Natural killer cell treated with Interleukin-12 subunit alpha and Interleukin-12 subunit beta and Interleukin-15 and Interleukin-18, amount 100 ng/mL, for 72 hours (primary cell): ENCODE measurements around the gene KPNA6. TPM values are rescaled to one million over a fixed set of nuclear protein-coding genes. Genes with fewer than 3 reads are reported as not detected.

Experiments
- total RNA-seq, 2 donors: library from RNA; stranded (reverse); gene quantifications; one replicate each; pipeline ENCODE4 v1.2.3, GENCODE V29; 2022

KPNA6 gene
- total RNA-seq, 2 donors from 2014 or later = 80.9 to 88.9 TPM

Other genes starting within 250 kb of the KPNA6 start
- gene PTP4A2, start 169.7 kb upstream of the KPNA6 start, total RNA-seq = 100 to 1,000 TPM; 409 to 770 TPM
- gene KHDRBS1, start 94.2 kb upstream of the KPNA6 start, total RNA-seq = 100 to 1,000 TPM; 156 TPM
- 10 to 100 TPM; 20.5 to 26.9 TPM for gene TMEM39B, start 35.1 kb upstream of the KPNA6 start, total RNA-seq
- 100 to 1,000 TPM; 101 to 118 TPM for gene TXLNA, start 71.6 kb downstream of the KPNA6 start, total RNA-seq
- gene CCDC28B, start 92.5 kb downstream of the KPNA6 start, total RNA-seq = 10 to 100 TPM; 12.4 to 13.6 TPM
- 1 to 10 TPM; 1.7 to 5.0 TPM for gene IQCC, start 97.6 kb downstream of the KPNA6 start, total RNA-seq
- gene DCDC2B, start 101.0 kb downstream of the KPNA6 start, total RNA-seq = under 1 TPM; 0.19 to 0.22 TPM
- gene TMEM234, start 114.3 kb downstream of the KPNA6 start, total RNA-seq = 10 to 100 TPM; 15.6 to 15.8 TPM
- gene EIF3I, start 114.4 kb downstream of the KPNA6 start, total RNA-seq = 100 to 1,000 TPM; 220 to 244 TPM
- under 1 TPM in 1 of 2 donors, not detected in 1; 0.47 TPM for gene FAM167B, start 139.2 kb downstream of the KPNA6 start, total RNA-seq
- gene LCK, start 143.2 kb downstream of the KPNA6 start, total RNA-seq = 100 to 1,000 TPM in 1 of 2 donors, 10 to 100 TPM in 1; 66.4 to 140 TPM
- gene HDAC1, start 184.0 kb downstream of the KPNA6 start, total RNA-seq = 100 to 1,000 TPM; 186 to 225 TPM
- 10 to 100 TPM; 11.8 to 35.9 TPM for gene MARCKSL1, start 228.2 kb downstream of the KPNA6 start, total RNA-seq